ENCODE results near the gene SF1.

SF1 gene

DNA sequence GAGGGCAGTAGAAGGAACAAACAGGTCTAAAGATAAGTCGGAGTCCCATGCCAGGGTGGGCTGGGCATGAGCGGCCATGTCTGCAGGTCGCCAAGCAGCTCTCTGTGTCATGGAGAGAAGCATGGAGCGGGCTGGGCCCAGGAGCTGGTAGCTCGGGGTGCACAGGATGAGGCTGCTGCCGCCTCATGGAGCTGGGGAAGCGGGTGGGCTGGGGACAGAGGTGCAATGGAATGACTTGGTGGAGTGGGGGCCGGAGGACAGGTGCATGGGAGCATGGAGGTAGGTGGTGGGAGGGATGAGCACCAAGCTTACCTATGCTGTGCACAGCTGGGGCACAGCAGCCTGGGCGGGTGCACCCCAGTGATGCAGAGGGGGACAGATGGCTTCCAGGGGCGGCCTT, 58.9 kb downstream of the SF1 start:
- no peak overlapping the region for H3K4me3 Mint-ChIP-seq
- DNase-seq, result no peak
- TF ChIP-seq, protein P1, sequence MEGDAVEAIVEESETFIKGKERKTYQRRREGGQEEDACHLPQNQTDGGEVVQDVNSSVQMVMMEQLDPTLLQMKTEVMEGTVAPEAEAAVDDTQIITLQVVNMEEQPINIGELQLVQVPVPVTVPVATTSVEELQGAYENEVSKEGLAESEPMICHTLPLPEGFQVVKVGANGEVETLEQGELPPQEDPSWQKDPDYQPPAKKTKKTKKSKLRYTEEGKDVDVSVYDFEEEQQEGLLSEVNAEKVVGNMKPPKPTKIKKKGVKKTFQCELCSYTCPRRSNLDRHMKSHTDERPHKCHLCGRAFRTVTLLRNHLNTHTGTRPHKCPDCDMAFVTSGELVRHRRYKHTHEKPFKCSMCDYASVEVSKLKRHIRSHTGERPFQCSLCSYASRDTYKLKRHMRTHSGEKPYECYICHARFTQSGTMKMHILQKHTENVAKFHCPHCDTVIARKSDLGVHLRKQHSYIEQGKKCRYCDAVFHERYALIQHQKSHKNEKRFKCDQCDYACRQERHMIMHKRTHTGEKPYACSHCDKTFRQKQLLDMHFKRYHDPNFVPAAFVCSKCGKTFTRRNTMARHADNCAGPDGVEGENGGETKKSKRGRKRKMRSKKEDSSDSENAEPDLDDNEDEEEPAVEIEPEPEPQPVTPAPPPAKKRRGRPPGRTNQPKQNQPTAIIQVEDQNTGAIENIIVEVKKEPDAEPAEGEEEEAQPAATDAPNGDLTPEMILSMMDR (IDR thresholded peaks at IDR 0.05), result no peak
- peaks cover 92% of the 10 kb centered on the region for H3K27me3 Mint-ChIP-seq (ENCODE audit: low read depth, poor library complexity)
- H3K4me1 Mint-ChIP-seq, result peaks cover 46% of the 10 kb centered on the region
- no peaks in the 10 kb centered on the region for H3K9me3 Mint-ChIP-seq
- H3K27ac Mint-ChIP-seq, result no peak overlapping the region
- no peaks in the 10 kb centered on the region for H3K36me3 Mint-ChIP-seq (ENCODE audit: low read depth)

DNA sequence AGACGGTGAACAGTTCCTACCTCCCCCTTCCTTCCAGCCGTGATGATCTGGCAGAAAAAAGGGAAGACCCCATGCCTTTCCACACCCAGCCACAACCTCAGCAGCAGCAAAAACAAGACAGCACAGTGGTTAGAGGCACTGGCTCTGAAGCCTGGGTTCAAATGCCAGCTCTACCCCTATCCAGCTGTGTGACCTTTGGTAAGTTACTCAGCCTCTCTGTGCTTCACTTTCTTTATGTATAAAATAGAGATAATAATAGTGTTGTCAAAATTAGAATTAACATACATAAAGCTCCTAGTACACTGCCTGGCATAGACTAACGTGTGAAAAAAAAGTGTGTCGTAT, 59.6 kb downstream of the SF1 start:
- no peak overlapping the region for H3K4me3 Mint-ChIP-seq
- no peaks in the 10 kb centered on the region for H3K9me3 Mint-ChIP-seq
- H3K27me3 Mint-ChIP-seq (ENCODE audit: low read depth, poor library complexity), result peaks cover 95% of the 10 kb centered on the region
- H3K27ac Mint-ChIP-seq, result no peak overlapping the region
- DNase-seq, result no peak
- H3K4me1 Mint-ChIP-seq, result peaks cover 46% of the 10 kb centered on the region
- TF ChIP-seq, protein P1 (IDR thresholded peaks at IDR 0.05), result no peak
- no peaks in the 10 kb centered on the region for H3K36me3 Mint-ChIP-seq (ENCODE audit: low read depth)

DNA sequence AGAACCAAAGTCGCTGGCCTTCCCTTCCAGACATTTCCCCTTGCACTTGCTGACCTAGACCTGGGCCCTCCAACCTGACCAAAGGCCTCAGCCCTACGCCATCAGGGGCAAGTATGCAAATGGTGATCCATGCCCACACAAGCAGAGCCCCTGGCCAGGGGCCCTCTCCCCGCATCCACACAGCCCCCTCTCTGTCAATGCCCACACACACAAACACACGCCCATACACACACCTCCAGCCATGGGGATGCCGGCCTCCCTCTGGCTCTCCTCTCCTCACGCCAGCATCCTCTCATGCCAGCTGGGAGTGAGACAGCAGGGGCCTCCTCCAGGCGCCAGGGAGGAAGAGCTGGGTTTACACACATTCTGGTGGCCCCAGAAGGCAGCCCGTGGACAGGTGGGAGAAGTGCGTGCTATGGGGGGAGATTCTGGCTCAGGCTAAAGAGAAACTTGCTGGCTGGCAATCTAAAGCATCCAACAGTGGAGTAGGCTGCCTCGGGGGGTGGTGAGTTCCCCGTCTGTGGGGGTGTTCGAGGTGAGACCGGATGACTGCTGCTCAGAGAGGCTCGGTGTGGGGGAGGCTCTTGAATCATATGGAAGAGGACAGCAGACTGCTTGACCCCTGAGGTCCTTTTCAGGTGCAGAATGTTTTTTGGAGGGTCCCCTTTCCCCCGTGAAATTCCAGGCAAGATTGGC, 60.1 kb downstream of the SF1 start:
- TF ChIP-seq, protein P1 (IDR thresholded peaks at IDR 0.05), result no peak
- H3K4me3 Mint-ChIP-seq, result no peak overlapping the region
- DNase-seq, result no peak
- peaks cover 46% of the 10 kb centered on the region for H3K4me1 Mint-ChIP-seq
- H3K27me3 Mint-ChIP-seq (ENCODE audit: low read depth, poor library complexity), result peaks cover 97% of the 10 kb centered on the region
- H3K9me3 Mint-ChIP-seq, result no peaks in the 10 kb centered on the region
- no peak overlapping the region for H3K27ac Mint-ChIP-seq
- no peaks in the 10 kb centered on the region for H3K36me3 Mint-ChIP-seq (ENCODE audit: low read depth)

- DNase-seq, result no peak
- H3K9me3 Mint-ChIP-seq, result no peaks in the 10 kb centered on the region
- peak overlapping the region; percentile 8 for H3K4me3 Mint-ChIP-seq
- H3K27ac Mint-ChIP-seq, result no peak overlapping the region
- H3K27me3 Mint-ChIP-seq (ENCODE audit: low read depth, poor library complexity), result peaks cover 96% of the 10 kb centered on the region
- H3K36me3 Mint-ChIP-seq (ENCODE audit: low read depth), result no peaks in the 10 kb centered on the region
- H3K4me1 Mint-ChIP-seq, result peaks cover 47% of the 10 kb centered on the region
- TF ChIP-seq, protein P1 (IDR thresholded peaks at IDR 0.05), result no peak
Measured at GRCh38 chr11:64717268-64717578, 61.1 kb downstream of the SF1 start.

DNA sequence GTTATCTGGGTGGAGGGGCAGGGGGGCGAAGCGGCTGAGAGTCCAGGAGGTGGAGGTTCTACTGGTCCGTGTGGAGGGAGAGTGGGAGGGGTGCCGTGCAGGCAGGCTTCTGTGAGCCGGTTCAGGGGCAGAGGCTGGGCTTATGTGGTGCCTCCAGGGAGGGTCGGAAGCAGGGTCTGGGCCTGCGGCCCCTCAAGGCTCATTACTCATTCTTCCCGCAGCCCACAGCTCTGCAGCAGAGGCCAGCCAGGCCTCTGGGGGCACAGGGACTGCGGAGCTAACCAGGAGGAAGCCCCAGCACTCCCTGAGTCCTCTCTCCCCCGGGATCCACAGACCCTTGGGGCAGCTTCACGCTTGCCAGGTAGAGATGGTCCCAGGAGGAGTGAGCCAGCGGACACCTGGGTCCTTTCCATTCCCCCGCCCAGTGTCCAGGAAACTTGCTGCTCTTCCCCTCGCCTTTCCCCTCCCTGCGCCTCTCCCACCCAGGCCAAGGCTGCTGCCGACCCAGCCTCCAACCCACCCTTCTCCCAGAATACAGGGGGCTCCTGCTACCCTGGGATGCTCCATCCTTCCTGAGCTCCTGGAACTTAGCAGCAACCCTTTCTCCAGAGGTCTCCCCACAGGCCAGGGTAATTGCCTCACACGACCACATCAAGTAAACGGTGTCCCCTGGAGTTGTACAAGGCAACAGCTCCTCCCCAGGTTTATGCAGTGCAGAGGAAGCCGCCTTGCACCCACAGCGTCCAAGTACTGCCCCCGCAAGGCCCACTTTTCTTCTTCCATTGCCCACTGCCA, 61.7 kb downstream of the SF1 start:
- H3K27ac Mint-ChIP-seq, result no peak overlapping the region
- H3K4me3 Mint-ChIP-seq, result peak overlapping the region; percentile 13
- peaks cover 52% of the 10 kb centered on the region for H3K4me1 Mint-ChIP-seq
- DNase-seq, result peak; percentile 57
- H3K9me3 Mint-ChIP-seq, result no peaks in the 10 kb centered on the region
- TF ChIP-seq, protein P1 (IDR thresholded peaks at IDR 0.05), result no peak
- H3K27me3 Mint-ChIP-seq (ENCODE audit: low read depth, poor library complexity), result peaks cover 96% of the 10 kb centered on the region
- no peaks in the 10 kb centered on the region for H3K36me3 Mint-ChIP-seq (ENCODE audit: low read depth)
